ENCODE results near the gene IQGAP3. TPM values are rescaled to one million over a fixed set of nuclear protein-coding genes. Genes with fewer than 3 reads are reported as not detected.

Gene IQGAP3
- polyA plus RNA-seq, 1 of the 3 experiments (the other 2 are of a cell fraction) = 15.6 TPM

- H3K4me1 ChIP-seq (ENCODE audit: control insufficient read depth in 1 of 2, insufficient read depth in 2 of 2, low read depth in 1 of 2, low read length in 1 of 2) = peaks cover 0 to 5% of the 10 kb centered on the region in 2 experiments; a peak in 1 of 4 replicates
- ChIA-PET POLR2A (no interaction called here), CTCF (interaction anchor here (0.6 to 3.9 kb wide), 36 partner anchors 10 to 350 kb away, joined by 3 to 50 read pairs (median 4); partner anchors contain the start of genes MEF2D and NAXE)
- no peak overlapping the region for H3K4me3 ChIP-seq (ENCODE audit: low read depth in 2 of 2, low read length in 1 of 2)
- H3F3A ChIP-seq (replicated peaks; ENCODE audit: insufficient read depth) = peaks cover 4% of the 10 kb centered on the region
- H2AFZ ChIP-seq (ENCODE audit: low read depth) = no peak overlapping the region
- peaks cover 67% of the 10 kb centered on the region for H4K20me1 ChIP-seq (ENCODE audit: insufficient read depth)
- 86% methylated on average over 1 of the region's 4 CpGs for WGBS (ENCODE audit: low lambda C conversion rate)
- peaks cover 42% of the 10 kb centered on the region for H3K79me2 ChIP-seq (ENCODE audit: insufficient read depth)
- no peak overlapping the region for H3K4me2 ChIP-seq
- TF ChIP-seq REST (IDR thresholded peaks at IDR 0.05; ENCODE audit: low read depth, low read length) (no peak), ELF1 (IDR thresholded peaks at IDR 0.05) (no peak), NFIC (IDR thresholded peaks at IDR 0.05; ENCODE audit: borderline replicate concordance) (no peak), CHD2 (IDR thresholded peaks at IDR 0.05; ENCODE audit: low read length, partially characterized antibody) (no peak)
- no peaks in the 10 kb centered on the region for H3K27me3 ChIP-seq (ENCODE audit: insufficient read depth)
- H3K9me3 ChIP-seq = no peaks in the 10 kb centered on the region
- H3K36me3 ChIP-seq (replicated peaks in 1 of 2; ENCODE audit: control insufficient read depth in 1 of 2, insufficient read depth in 2 of 2, low read length in 1 of 2) = peaks cover 31 to 80% of the 10 kb centered on the region in 2 experiments
- H3K9me2 ChIP-seq = no peaks in the 10 kb centered on the region
- H3K27ac ChIP-seq (ENCODE audit: low read depth in 2 of 2, low read length in 1 of 2) = no peak overlapping the region
- H3K9ac ChIP-seq = no peak overlapping the region
- DNase-seq = no peak
Observed at GRCh38 chr1:156480016-156480370, 92.4 kb downstream of the IQGAP3 start.

GRCh38 chr1:156479093-156480015 lies 93.0 kb downstream of the IQGAP3 start:
- WGBS (ENCODE audit: low lambda C conversion rate) = 93% methylated on average over 15 of the region's 15 CpGs
- no peaks in the 10 kb centered on the region for H3K9me3 ChIP-seq
- H3K27me3 ChIP-seq (ENCODE audit: insufficient read depth) = no peaks in the 10 kb centered on the region
- TF ChIP-seq USF1 (IDR thresholded peaks at IDR 0.05; ENCODE audit: borderline replicate concordance, low read depth) = no peak
- no peak overlapping the region for H3K4me3 ChIP-seq (ENCODE audit: low read depth in 2 of 2, low read length in 1 of 2)
- no peak overlapping the region for H3K4me2 ChIP-seq
- no peak for DNase-seq
- H3K79me2 ChIP-seq (ENCODE audit: insufficient read depth) = peaks cover 39% of the 10 kb centered on the region
- POLR2A ChIA-PET = no interaction called here
- no peak overlapping the region for H3K27ac ChIP-seq (ENCODE audit: low read depth in 2 of 2, low read length in 1 of 2)
- H3K36me3 ChIP-seq (replicated peaks in 1 of 2; ENCODE audit: control insufficient read depth in 1 of 2, insufficient read depth in 2 of 2, low read length in 1 of 2) = peaks cover 38 to 85% of the 10 kb centered on the region in 2 experiments
- H3K9me2 ChIP-seq = no peaks in the 10 kb centered on the region
- H4K20me1 ChIP-seq (ENCODE audit: insufficient read depth) = peaks cover 61% of the 10 kb centered on the region
- no peak overlapping the region for H2AFZ ChIP-seq (ENCODE audit: low read depth)
- peaks cover 7% of the 10 kb centered on the region for H3F3A ChIP-seq (replicated peaks; ENCODE audit: insufficient read depth)
- CTCF ChIA-PET = interaction anchor here (1.5 to 3.2 kb wide), 5 partner anchors 9 to 129 kb away, joined by 8 to 47 read pairs (median 9); partner anchors contain the start of gene MEF2D
- no peak overlapping the region for H3K9ac ChIP-seq
- peaks cover 0 to 5% of the 10 kb centered on the region in 2 experiments; a peak in 1 of 4 replicates for H3K4me1 ChIP-seq (ENCODE audit: control insufficient read depth in 1 of 2, insufficient read depth in 2 of 2, low read depth in 1 of 2, low read length in 1 of 2)
